HG02973 (cell line): ENCODE measurements around the gene PIBF1.
A peak's percentile ranks its signal among the peaks of the same experiment; 100 is the strongest.
"Not testable (repeated sequence)": the region's sequence is repeated elsewhere in the genome, so short reads cannot be mapped to it uniquely, and the experiment has no call there.

Experiments used
- ATAC-seq: cut with Tn5 transposase; IDR thresholded peaks from one replicate; pipeline ENCODE4 v1.9.1; 2021; ENCODE audit warnings: moderate library complexity; ENCODE audit not compliant: unreplicated experiment

Gene PIBF1

GRCh38 chr13:72781451-72782439 is at the start of gene PIBF1, which contains the start of gene DIS3:
PIBF1 (plus strand) TSS chr13:72782133; CDS start chr13:72783470, 1,337 bp downstream.
DIS3 (minus strand) TSS chr13:72781900; CDS start chr13:72781832, 68 bp downstream.
- peak; percentile 97 for ATAC-seq

DNA sequence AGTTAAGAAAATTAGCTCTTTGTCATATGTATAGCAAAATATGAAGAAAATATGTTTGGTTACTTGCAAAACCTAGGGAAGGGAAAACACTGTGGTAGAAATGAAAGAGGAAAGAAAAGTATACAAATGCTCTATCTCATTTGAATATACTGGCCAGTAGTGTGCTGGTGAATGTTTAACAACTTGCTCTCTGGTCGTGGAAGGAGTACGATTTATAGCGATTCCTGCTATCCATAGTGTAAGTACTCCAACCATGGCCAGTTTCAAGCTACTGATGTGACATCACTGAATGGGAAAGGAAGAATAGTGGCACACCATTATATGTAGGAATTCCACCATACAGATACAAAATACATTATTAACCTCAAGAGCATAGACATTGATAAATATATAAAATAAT is 44.9 kb upstream of the PIBF1 start:
- no peak for ATAC-seq

DNA sequence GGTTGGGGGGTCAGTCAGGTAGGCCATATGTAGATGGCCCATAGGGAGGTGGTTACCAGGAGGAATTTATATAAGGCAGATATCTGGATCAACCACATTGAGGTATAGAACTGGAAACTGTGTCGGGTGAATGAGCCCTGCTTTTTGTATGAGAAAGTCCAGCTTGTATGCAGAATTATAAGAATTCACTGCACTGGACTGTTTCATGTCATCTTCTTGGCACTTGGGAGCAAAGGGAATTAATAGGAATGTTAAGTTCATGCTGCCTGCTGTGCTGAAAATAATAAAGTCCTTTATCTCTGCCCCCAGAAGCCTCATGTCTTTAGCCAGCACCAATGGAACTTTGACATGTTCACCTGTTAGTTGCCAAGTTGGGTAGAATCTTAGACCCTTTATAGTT is 41.9 kb upstream of the PIBF1 start:
- ATAC-seq = no peak

- ATAC-seq = no peak
Observed at GRCh38 chr13:72745260-72745659, 36.7 kb upstream of the PIBF1 start.

DNA sequence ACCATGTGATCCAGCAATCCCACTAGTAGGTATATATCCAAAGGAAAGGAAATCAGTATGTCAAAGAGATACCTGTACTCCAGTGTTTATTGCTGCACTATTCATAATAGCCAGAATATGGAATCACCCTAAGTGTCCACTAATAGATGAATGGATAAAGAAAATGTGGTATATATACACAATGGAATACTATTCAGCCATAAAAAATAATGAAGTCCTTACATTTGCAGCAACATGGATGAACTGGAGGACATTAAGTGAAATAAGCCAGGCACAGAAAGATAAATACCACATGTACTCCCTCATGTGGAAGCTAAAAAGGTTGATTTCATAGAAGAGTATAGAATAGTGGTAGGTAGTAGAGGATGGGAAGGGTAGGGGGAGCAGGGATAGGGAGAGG is 30.7 kb upstream of the PIBF1 start:
- no peak for ATAC-seq

GRCh38 chr13:72754111-72754510 is 27.8 kb upstream of the PIBF1 start:
- ATAC-seq = no peak

GRCh38 chr13:72757792-72758535 is 24.0 kb upstream of the PIBF1 start:
- no peak for ATAC-seq

- no peak for ATAC-seq
Observed at GRCh38 chr13:72760189-72760588, 21.7 kb upstream of the PIBF1 start.

- no peak for ATAC-seq
Observed at GRCh38 chr13:72763411-72763810, 18.5 kb upstream of the PIBF1 start.

DNA sequence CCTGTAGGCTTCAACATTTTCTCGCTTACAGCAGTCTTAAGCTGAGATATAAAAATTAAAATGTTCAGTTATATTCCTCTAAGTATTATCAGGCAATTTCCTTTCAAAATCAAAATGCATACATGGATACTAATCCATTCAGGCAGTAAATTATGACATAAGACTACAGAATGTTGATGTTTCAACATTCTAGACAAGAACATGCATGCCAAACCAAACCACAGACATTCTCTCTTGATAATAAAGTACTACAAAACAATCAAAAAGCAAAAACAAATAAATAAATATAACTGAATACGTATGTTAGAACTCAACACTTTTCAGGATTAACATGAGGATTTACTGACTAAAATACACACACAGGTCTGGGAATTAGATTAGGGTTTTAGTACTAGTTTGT is 7.9 kb upstream of the PIBF1 start:
- ATAC-seq = no peak

- ATAC-seq = no peak
Observed at GRCh38 chr13:72782717-72783116, 784 bp downstream of the PIBF1 start.

DNA sequence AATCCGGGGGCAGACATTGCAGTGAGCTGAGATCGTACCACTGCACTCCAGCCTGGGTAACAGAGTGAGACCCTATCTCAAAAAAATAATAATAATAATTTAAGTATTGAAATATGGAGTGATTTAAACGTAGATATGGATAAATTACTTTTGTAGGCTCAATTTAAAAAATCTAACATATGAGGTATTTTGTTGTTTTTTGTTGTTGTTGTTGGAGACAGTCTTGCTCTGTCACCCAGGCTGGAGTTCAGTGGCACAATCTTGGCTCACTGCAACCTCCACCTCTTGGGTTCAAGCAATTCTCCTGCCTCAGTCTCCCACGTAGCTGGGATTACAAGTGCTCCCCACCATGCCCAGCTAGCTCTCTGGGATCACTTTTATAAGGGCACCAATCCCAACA is 2.7 kb downstream of the PIBF1 start:
- not testable (repeated sequence) for ATAC-seq

DNA sequence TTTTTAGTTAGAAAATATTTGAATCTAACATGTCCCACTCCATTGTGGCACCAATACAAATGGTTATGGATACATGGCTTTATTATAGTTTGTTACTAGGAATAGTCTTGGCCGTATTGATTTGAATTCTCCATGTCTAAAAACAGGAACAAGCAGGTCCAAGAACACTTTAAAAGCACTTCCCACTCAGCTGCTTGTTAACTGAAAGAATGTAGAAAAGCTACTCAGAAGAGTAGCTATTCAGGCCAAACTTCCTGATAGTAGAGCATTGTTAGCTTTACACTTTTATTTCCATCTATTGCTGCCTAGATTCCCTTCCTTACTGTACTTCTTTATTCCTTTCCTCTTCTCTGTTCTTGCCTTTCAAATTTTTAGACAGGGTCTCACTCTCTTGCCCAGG is 6.9 kb downstream of the PIBF1 start:
- no peak for ATAC-seq

GRCh38 chr13:72792640-72793039 is 10.7 kb downstream of the PIBF1 start:
- no peak for ATAC-seq

DNA sequence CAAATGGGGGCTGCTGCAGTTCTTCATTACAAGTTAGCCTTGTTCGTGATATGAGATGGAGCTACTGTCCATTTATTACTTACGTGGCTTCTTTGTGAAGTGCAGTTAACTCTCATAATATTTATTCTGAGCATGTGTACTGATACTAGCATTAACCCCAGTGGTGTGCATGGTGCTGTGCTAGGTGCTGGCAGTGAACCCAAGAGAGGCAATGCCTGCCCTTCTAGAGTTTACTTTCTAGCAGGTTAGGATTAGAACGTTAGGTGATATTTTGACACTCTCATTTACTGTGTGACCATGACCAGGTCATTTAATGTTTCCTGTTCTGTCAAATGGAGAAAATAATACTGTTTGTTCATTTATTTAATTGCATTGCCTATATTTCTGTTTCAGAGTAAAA is 16.9 kb downstream of the PIBF1 start:
- ATAC-seq = no peak

- no peak for ATAC-seq
Observed at GRCh38 chr13:72804301-72804700, 22.4 kb downstream of the PIBF1 start.

DNA sequence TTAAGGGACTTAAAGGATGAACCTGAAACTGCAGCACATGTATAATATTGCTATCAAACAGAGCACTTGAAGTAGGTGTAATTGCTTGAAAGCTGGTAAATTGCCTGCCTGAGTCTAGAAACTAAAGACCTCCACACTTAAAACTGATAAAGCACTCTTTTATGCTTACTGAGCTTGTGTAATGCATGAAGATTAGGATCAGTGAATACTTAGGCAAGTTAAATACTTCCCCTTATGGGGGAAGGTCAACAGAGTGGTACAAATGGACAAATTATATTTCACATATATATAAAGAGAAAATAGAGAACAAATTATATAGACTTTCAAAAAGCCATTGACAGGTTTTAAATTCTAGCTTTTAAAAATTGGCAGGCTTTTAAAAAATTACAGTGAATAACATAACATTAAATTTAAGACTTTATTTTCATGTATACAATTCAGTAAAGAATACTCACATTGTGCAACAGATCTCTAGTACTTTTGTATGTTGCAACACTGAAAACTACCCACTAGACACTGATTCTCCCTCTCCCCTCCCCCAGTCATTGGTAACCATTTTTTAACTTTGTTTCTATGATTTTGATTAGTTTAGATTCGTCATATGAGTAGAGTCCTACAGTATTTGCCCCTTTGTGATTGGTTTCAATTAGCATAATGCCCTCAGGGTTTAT is 23.9 kb downstream of the PIBF1 start:
- ATAC-seq = no peak

- ATAC-seq = not testable (repeated sequence)
Observed at GRCh38 chr13:72806514-72806913, 24.6 kb downstream of the PIBF1 start.

DNA sequence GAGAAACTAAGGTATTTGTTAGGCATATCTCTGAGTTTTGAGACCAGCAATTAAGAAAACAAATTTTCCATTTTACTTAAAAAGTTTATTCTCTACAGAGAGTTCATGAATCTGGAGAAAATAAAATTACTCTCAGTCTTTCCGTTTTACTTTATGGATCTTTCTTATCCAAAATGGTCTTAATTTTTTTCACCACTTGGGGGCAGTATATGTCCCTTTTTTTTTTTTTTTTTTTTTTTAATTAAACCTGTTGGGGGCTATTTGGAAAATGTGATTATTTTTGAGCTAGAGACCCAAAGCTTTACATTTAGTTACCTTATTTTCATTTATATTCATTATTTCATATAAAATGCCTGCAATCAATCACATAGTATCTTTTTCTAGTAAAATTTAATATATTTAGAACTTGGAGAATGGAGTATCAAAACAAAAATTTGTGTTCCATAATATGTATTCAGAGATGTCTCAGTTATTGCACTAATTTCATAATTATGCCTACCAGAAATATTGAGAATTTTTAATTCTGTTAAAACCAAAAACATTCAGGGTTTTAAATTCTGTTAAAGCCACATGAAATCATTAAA is 27.1 kb downstream of the PIBF1 start:
- ATAC-seq = no peak

GRCh38 chr13:72820156-72820897 is 38.4 kb downstream of the PIBF1 start:
- no peak for ATAC-seq
